ENCODE data around the gene GABRE.

GRCh38 chrX:151985531-151985930 is 11.1 kb upstream of the GABRE start:
- no peak for TF ChIP-seq CTCF (conservative IDR thresholded peaks at IDR 0.05; ENCODE audit: low read length)
- TF ChIP-seq EZH2phosphoT487 (IDR thresholded peaks at IDR 0.05; ENCODE audit: borderline replicate concordance, low read depth, low read length), result no peak
